ENCODE measurements around the gene FRMD1. TPM values are rescaled to one million over a fixed set of nuclear protein-coding genes. Genes with fewer than 3 reads are reported as not detected.

Gene FRMD1
- total RNA-seq, 1 donor from 2014 or later = not detected

DNA sequence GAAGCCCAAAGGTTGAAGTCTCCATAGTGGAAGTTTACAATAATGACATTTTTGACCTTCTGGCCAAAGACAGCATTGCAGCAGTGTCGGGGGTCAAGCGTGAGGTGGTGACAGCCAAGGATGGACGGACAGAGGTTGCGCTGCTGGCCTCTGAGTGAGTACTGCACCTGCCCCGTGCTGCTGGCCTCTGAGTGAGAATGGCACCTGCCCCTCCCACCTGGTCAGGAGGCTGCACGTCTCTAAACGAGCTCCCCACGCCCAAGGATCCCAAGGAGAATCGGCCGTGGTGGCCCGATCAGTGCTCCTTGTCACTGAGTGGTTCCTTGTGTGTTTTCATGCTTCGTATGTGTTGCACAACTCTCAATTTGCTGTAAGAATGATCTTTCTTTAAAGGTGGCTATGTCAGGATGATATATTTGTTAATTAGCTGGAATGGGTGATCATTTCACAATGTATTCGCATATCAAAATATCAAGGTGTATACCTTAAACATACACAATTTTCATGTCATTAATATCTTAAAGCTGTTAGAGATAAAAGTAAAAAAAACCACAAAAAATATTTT lies 40.4 kb downstream of the FRMD1 start:
- H3K27ac Mint-ChIP-seq (ENCODE audit: unreplicated experiment) = no peak overlapping the region
- peaks cover 6% of the 10 kb centered on the region for H3K9me3 Mint-ChIP-seq
- H3K4me3 Mint-ChIP-seq = no peak overlapping the region
- no peak for TF ChIP-seq CTCF (conservative IDR thresholded peaks at IDR 0.05)
- no peak for DNase-seq (ENCODE audit: low read depth, low spot score)
- H3K36me3 Mint-ChIP-seq (ENCODE audit: low read depth) = peaks cover 21% of the 10 kb centered on the region
- peaks cover 26% of the 10 kb centered on the region for H3K4me1 Mint-ChIP-seq
- H3K27me3 Mint-ChIP-seq (ENCODE audit: low read depth) = peaks cover 20% of the 10 kb centered on the region

GRCh38 chr6:168037856-168038255 lies 41.2 kb downstream of the FRMD1 start:
- H3K4me3 Mint-ChIP-seq = no peak overlapping the region
- no peak for TF ChIP-seq CTCF (conservative IDR thresholded peaks at IDR 0.05)
- H3K27ac Mint-ChIP-seq (ENCODE audit: unreplicated experiment) = no peak overlapping the region
- no peak for DNase-seq (ENCODE audit: low read depth, low spot score)
- H3K4me1 Mint-ChIP-seq = peaks cover 26% of the 10 kb centered on the region
- peaks cover 20% of the 10 kb centered on the region for H3K27me3 Mint-ChIP-seq (ENCODE audit: low read depth)
- H3K9me3 Mint-ChIP-seq = peaks cover 9% of the 10 kb centered on the region
- peaks cover 24% of the 10 kb centered on the region for H3K36me3 Mint-ChIP-seq (ENCODE audit: low read depth)

DNA sequence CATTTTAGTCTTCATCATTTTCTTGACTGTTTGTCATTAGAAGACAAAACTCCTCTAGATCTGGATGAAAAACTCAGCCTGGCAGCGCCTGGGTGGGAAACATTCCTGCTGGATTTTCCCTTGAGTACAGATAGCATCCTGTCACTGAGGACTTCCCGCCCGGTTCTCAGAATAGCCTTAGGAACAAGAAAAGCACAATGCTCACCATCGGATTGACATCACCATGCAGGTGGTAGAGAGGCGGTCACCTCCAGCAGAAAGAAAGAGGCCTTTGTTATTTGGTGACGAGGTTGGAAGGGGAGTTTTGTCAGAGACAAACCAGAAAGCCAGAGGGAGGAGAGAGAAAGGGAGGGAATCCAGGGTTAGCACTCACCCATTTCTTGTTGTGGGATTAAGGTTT lies 41.8 kb downstream of the FRMD1 start:
- H3K27ac Mint-ChIP-seq (ENCODE audit: unreplicated experiment) = no peak overlapping the region
- TF ChIP-seq CTCF (conservative IDR thresholded peaks at IDR 0.05) = no peak
- H3K27me3 Mint-ChIP-seq (ENCODE audit: low read depth) = peaks cover 20% of the 10 kb centered on the region
- peaks cover 24% of the 10 kb centered on the region for H3K36me3 Mint-ChIP-seq (ENCODE audit: low read depth)
- no peak for DNase-seq (ENCODE audit: low read depth, low spot score)
- H3K4me1 Mint-ChIP-seq = peaks cover 30% of the 10 kb centered on the region
- H3K9me3 Mint-ChIP-seq = peaks cover 9% of the 10 kb centered on the region
- no peak overlapping the region for H3K4me3 Mint-ChIP-seq

GRCh38 chr6:168035661-168036545 lies 43.1 kb downstream of the FRMD1 start:
- Mint-ChIP-seq H3K27ac (ENCODE audit: unreplicated experiment) (peak overlapping the region; percentile 50), H3K27me3 (ENCODE audit: low read depth) (peaks cover 20% of the 10 kb centered on the region), H3K4me1 (peaks cover 41% of the 10 kb centered on the region), H3K9me3 (peaks cover 9% of the 10 kb centered on the region), H3K36me3 (ENCODE audit: low read depth) (peaks cover 24% of the 10 kb centered on the region), H3K4me3 (peak overlapping the region; percentile 86)
- DNase-seq (ENCODE audit: low read depth, low spot score) = no peak
- TF ChIP-seq CTCF (conservative IDR thresholded peaks at IDR 0.05) = no peak

GRCh38 chr6:168035098-168035660 lies 43.8 kb downstream of the FRMD1 start:
- Mint-ChIP-seq H3K4me1 (peaks cover 46% of the 10 kb centered on the region), H3K9me3 (peaks cover 9% of the 10 kb centered on the region), H3K27ac (ENCODE audit: unreplicated experiment) (peak overlapping the region; percentile 50), H3K36me3 (ENCODE audit: low read depth) (peaks cover 24% of the 10 kb centered on the region), H3K27me3 (ENCODE audit: low read depth) (peaks cover 20% of the 10 kb centered on the region), H3K4me3 (peak overlapping the region; percentile 86)
- no peak for TF ChIP-seq CTCF (conservative IDR thresholded peaks at IDR 0.05)
- peak; percentile 53 for DNase-seq (ENCODE audit: low read depth, low spot score)
